ENCODE results near the gene MAP3K9. TPM values are rescaled to one million over a fixed set of nuclear protein-coding genes. Genes with fewer than 3 reads are reported as not detected.

Gene MAP3K9
- total and polyA plus RNA-seq, 2 of the 8 experiments (the other 6 are each of a cell fraction or from before 2014, with no cell fraction given) = 9.8 to 24.7 TPM

- FAIRE-seq (no peak), DNase-seq (ENCODE audit: low read depth in 1 of 2, low spot score in 2 of 2) (no peak)
- Histone ChIP-seq H2AK5ac (ENCODE audit: low read depth, low read length) (no peak overlapping the region), H3K4me1 (replicated peaks in 1 of 4; ENCODE audit: control insufficient read depth in 3 of 4, insufficient read depth in 4 of 4, low read length in 3 of 4) (0 out of 7 replicates have a peak, but pooled peaks cover 0 to 2% (median 0%) of the 10 kb centered on the region in 4 experiments), H3K4me3 (ENCODE audit: extremely low read depth in 1 of 4, insufficient read depth in 2 of 4, low read depth in 3 of 4, low read length in 4 of 4) (no peak overlapping the region), H3K4ac (replicated peaks; ENCODE audit: insufficient read length, low read depth, low read length) (no peak overlapping the region), H3K23me2 (ENCODE audit: low read depth, low read length) (no peaks in the 10 kb centered on the region), H4K91ac (replicated peaks; ENCODE audit: insufficient read length, low read length) (no peak overlapping the region), H3K56ac (replicated peaks; ENCODE audit: insufficient read length, low read depth, low read length) (no peak overlapping the region), H4K20me1 (replicated peaks in 1 of 2; ENCODE audit: control insufficient read depth in 1 of 2, insufficient read depth in 2 of 2, low read length in 2 of 2) (peaks cover 0 to 1% of the 10 kb centered on the region in 2 experiments), H2BK5ac (ENCODE audit: low read depth, low read length) (no peak overlapping the region), H3K36me3 (ENCODE audit: control insufficient read depth in 2 of 4, insufficient read depth in 4 of 4, low read length in 3 of 4) (peaks cover 0 to 1% (median 0%) of the 10 kb centered on the region in 4 experiments; a peak in 2 of 8 replicates), H3K4me2 (ENCODE audit: insufficient read depth in 1 of 2, low read depth in 2 of 2, low read length in 2 of 2) (no peak overlapping the region), H2BK20ac (ENCODE audit: low read length) (no peak overlapping the region), H3K79me1 (ENCODE audit: low read depth, low read length) (no peaks in the 10 kb centered on the region), H4K5ac (ENCODE audit: insufficient read length, low read depth, low read length) (no peak overlapping the region), H3K27ac (ENCODE audit: low read depth, low read length) (no peak overlapping the region), H2BK15ac (ENCODE audit: low read length) (no peak overlapping the region), H3K9me3 (ENCODE audit: insufficient read depth in 2 of 2, low read depth in 1 of 2, low read length in 1 of 2) (no peaks in the 10 kb centered on the region), H4K8ac (ENCODE audit: extremely low read depth, insufficient read depth, low read length) (no peak overlapping the region), H2BK12ac (ENCODE audit: low read depth, low read length) (no peak overlapping the region), H3K9ac (replicated peaks in 1 of 4; ENCODE audit: extremely low read depth in 1 of 4, low read depth in 3 of 4, low read length in 3 of 4) (no peak overlapping the region), H3K79me2 (ENCODE audit: control insufficient read depth in 1 of 2, insufficient read depth in 2 of 2, low read length in 2 of 2) (no peaks in the 10 kb centered on the region), H2AFZ (ENCODE audit: low read length) (no peak overlapping the region), H3K18ac (ENCODE audit: extremely low read depth, low read length) (no peak overlapping the region), H3K27me3 (replicated peaks in 1 of 4; ENCODE audit: control insufficient read depth in 3 of 4, extremely low read depth in 1 of 4, insufficient read depth in 3 of 4, low read length in 3 of 4) (no peaks in the 10 kb centered on the region), H3K23ac (ENCODE audit: insufficient read length) (no peak overlapping the region), H3K14ac (ENCODE audit: insufficient read length) (no peak overlapping the region), H2BK120ac (replicated peaks; ENCODE audit: low read depth, low read length) (no peak overlapping the region)
- POLR2A ChIA-PET (ENCODE audit: partially characterized antibody) = interaction anchor here (0.9 to 3.3 kb wide), 2 partner anchors 14 to 56 kb away, joined by 3 to 21 read pairs; no protein-coding TSS in a partner anchor
- WGBS, 2 experiments (ENCODE audit: extremely low coverage in 1 of 2, insufficient coverage in 1 of 2, insufficient read length in 1 of 2, insufficient replicate concordance in 2 of 2, low coverage in 1 of 2, low lambda C conversion rate in 2 of 2, missing lambda C conversion rate in 1 of 2) = 86% methylated on average over 3 of the region's 3 CpGs; no CpG with 5 or more reads in 1 of the 2 experiments
- CTCF ChIA-PET (ENCODE audit: partially characterized antibody) = interaction anchor here (0.5 to 5.6 kb wide), 8 partner anchors 8 to 154 kb away, joined by 3 to 33 read pairs (median 4); no protein-coding TSS in a partner anchor
- TF ChIP-seq ATF3 (IDR thresholded peaks at IDR 0.05; ENCODE audit: insufficient read depth, low read depth, low read length) (no peak), JUN (IDR thresholded peaks at IDR 0.05; ENCODE audit: low read depth, low read length) (no peak), USF2 (IDR thresholded peaks at IDR 0.05; ENCODE audit: low read length) (no peak), YY1 (IDR thresholded peaks at IDR 0.05; ENCODE audit: low read depth, low read length) (no peak), SAP30 (IDR thresholded peaks at IDR 0.05; ENCODE audit: insufficient read depth, insufficient replicate concordance, low read length) (no peak), RNF2 (IDR thresholded peaks at IDR 0.05; ENCODE audit: borderline replicate concordance, low read depth, low read length, missing control alignments, poor library complexity, severe bottlenecking) (no peak), BCL11A (IDR thresholded peaks at IDR 0.05; ENCODE audit: low read depth in 2 of 2, low read length in 2 of 2) (no peak), GABPA (IDR thresholded peaks at IDR 0.05; ENCODE audit: borderline replicate concordance, insufficient read depth, low read length) (no peak), POLR2AphosphoS5 (IDR thresholded peaks at IDR 0.05; ENCODE audit: low read depth, low read length) (no peak), NRF1 (IDR thresholded peaks at IDR 0.05; ENCODE audit: low read depth, low read length) (no peak), CREB1 (IDR thresholded peaks at IDR 0.05) (no peak), CBX5 (IDR thresholded peaks at IDR 0.05; ENCODE audit: low read depth, low read length) (no peak)
These were observed 86.9 kb downstream of the MAP3K9 start for GRCh38 chr14:70722418-70722817.

Measured in H1 (cell line).